Spleen (tissue), 7 donors: ENCODE measurements around the gene KDM5B.

Experiments used
- CTCF ChIP-seq, 11 experiments: fragments of 200-600 bp in 7 of 11; fragments of 450-650 bp in 4 of 11; sonication (generic) in 4 of 11; IDR thresholded peaks in 8 of 11; conservative IDR thresholded peaks in 3 of 11; 1 replicate in 7 of 11; 2 replicates in 4 of 11; pipeline versions ENCODE4 v1.4.0 to v1.8.0; 2016 to 2021; ENCODE audit warnings: antibody characterized with exemption in 11 of 11, inconsistent platforms in 4 of 11, mild to moderate bottlenecking in 1 of 11
- POLR2A ChIP-seq, 3 donors: fragments of 450-650 bp; IDR thresholded peaks; one replicate each; pipeline ENCODE4 v1.5.1; 2017; ENCODE audit warnings: antibody characterized with exemption in 3 of 3, mild to moderate bottlenecking in 1 of 3
- POLR2AphosphoS5 ChIP-seq, 3 donors: sonication (generic); formaldehyde crosslinking; IDR thresholded peaks; one replicate each; pipeline ENCODE4 v1.5.1; 2017; ENCODE audit warnings: antibody characterized with exemption in 3 of 3
- donor health status: DM: no; HTN: no; CAD: no; lungs with moderate emphysema.
- donor health status: DM: no; HTN: no; CAD: no.
- donor health status: DM: no; HTN: no; CAD: no.

GRCh38 chr1:202709276-202710041 is 98.8 kb downstream of the KDM5B start:
- no peak for TF ChIP-seq CTCF (IDR thresholded peaks at IDR 0.05 in 8 of 11, conservative IDR thresholded peaks at IDR 0.05 in 3 of 11)
- TF ChIP-seq POLR2A (IDR thresholded peaks at IDR 0.05) = no peak
- no peak for TF ChIP-seq POLR2AphosphoS5 (IDR thresholded peaks at IDR 0.05)
